ENCODE results near the gene PALMD.

PALMD gene

GRCh38 chr1:99658031-99658290 is 12.0 kb downstream of the PALMD start:
- no peak for TF ChIP-seq REST (IDR thresholded peaks at IDR 0.05; ENCODE audit: low read depth)
- TF ChIP-seq EGR1 (IDR thresholded peaks at IDR 0.05) = no peak
- no peak for TF ChIP-seq USF1 (IDR thresholded peaks at IDR 0.05)
- TF ChIP-seq CEBPB (IDR thresholded peaks at IDR 0.05) = no peak
- TF ChIP-seq CREB1 (IDR thresholded peaks at IDR 0.05; ENCODE audit: low read depth) = no peak
- TF ChIP-seq TAF1 (IDR thresholded peaks at IDR 0.05; ENCODE audit: low read depth) = no peak
- no peak for TF ChIP-seq NFIC (IDR thresholded peaks at IDR 0.05)
- TF ChIP-seq RAD21 (IDR thresholded peaks at IDR 0.05; ENCODE audit: low read depth) = no peak
- no peak for TF ChIP-seq ZBTB7A (IDR thresholded peaks at IDR 0.05; ENCODE audit: low read depth)
- no peak for TF ChIP-seq FOXM1 (IDR thresholded peaks at IDR 0.05; ENCODE audit: borderline replicate concordance, low read depth)
- TF ChIP-seq MAX (IDR thresholded peaks at IDR 0.05) = no peak
- no peak for TF ChIP-seq TEAD4 (IDR thresholded peaks at IDR 0.05)
- TF ChIP-seq YY1 (IDR thresholded peaks at IDR 0.05; ENCODE audit: low read depth) = no peak
- no peak for TF ChIP-seq TCF12 (IDR thresholded peaks at IDR 0.05; ENCODE audit: low read depth)
- TF ChIP-seq EP300 (IDR thresholded peaks at IDR 0.05; ENCODE audit: borderline replicate concordance) = no peak

GRCh38 chr1:99659755-99660210 is 13.9 kb downstream of the PALMD start:
- TF ChIP-seq TCF12 (IDR thresholded peaks at IDR 0.05; ENCODE audit: low read depth) (no peak), ZBTB7A (IDR thresholded peaks at IDR 0.05; ENCODE audit: low read depth) (no peak), TEAD4 (IDR thresholded peaks at IDR 0.05) (no peak), CREB1 (IDR thresholded peaks at IDR 0.05; ENCODE audit: low read depth) (no peak), EP300 (IDR thresholded peaks at IDR 0.05; ENCODE audit: borderline replicate concordance) (no peak), REST (IDR thresholded peaks at IDR 0.05; ENCODE audit: low read depth) (no peak), USF1 (IDR thresholded peaks at IDR 0.05) (no peak), EGR1 (IDR thresholded peaks at IDR 0.05) (no peak), YY1 (IDR thresholded peaks at IDR 0.05; ENCODE audit: low read depth) (no peak), TAF1 (IDR thresholded peaks at IDR 0.05; ENCODE audit: low read depth) (no peak), FOXM1 (IDR thresholded peaks at IDR 0.05; ENCODE audit: borderline replicate concordance, low read depth) (no peak), RAD21 (IDR thresholded peaks at IDR 0.05; ENCODE audit: low read depth) (no peak), NFIC (IDR thresholded peaks at IDR 0.05) (no peak), CEBPB (IDR thresholded peaks at IDR 0.05) (no peak), MAX (IDR thresholded peaks at IDR 0.05) (no peak)

- no peak for TF ChIP-seq USF1 (IDR thresholded peaks at IDR 0.05)
- no peak for TF ChIP-seq TEAD4 (IDR thresholded peaks at IDR 0.05)
- no peak for TF ChIP-seq EGR1 (IDR thresholded peaks at IDR 0.05)
- no peak for TF ChIP-seq NFIC (IDR thresholded peaks at IDR 0.05)
- no peak for TF ChIP-seq RAD21 (IDR thresholded peaks at IDR 0.05; ENCODE audit: low read depth)
- TF ChIP-seq ZBTB7A (IDR thresholded peaks at IDR 0.05; ENCODE audit: low read depth) = no peak
- TF ChIP-seq FOXM1 (IDR thresholded peaks at IDR 0.05; ENCODE audit: borderline replicate concordance, low read depth) = no peak
- no peak for TF ChIP-seq CREB1 (IDR thresholded peaks at IDR 0.05; ENCODE audit: low read depth)
- no peak for TF ChIP-seq TAF1 (IDR thresholded peaks at IDR 0.05; ENCODE audit: low read depth)
- no peak for TF ChIP-seq EP300 (IDR thresholded peaks at IDR 0.05; ENCODE audit: borderline replicate concordance)
- no peak for TF ChIP-seq REST (IDR thresholded peaks at IDR 0.05; ENCODE audit: low read depth)
- no peak for TF ChIP-seq CEBPB (IDR thresholded peaks at IDR 0.05)
- no peak for TF ChIP-seq YY1 (IDR thresholded peaks at IDR 0.05; ENCODE audit: low read depth)
- TF ChIP-seq TCF12 (IDR thresholded peaks at IDR 0.05; ENCODE audit: low read depth) = no peak
Measured at GRCh38 chr1:99660496-99660895, 14.6 kb downstream of the PALMD start.

- TF ChIP-seq RAD21 (IDR thresholded peaks at IDR 0.05; ENCODE audit: low read depth) (no peak), FOXM1 (IDR thresholded peaks at IDR 0.05; ENCODE audit: borderline replicate concordance, low read depth) (no peak)
Measured at GRCh38 chr1:99661780-99662179, 15.9 kb downstream of the PALMD start.
